GM23338 (cell line): ENCODE results near the gene MPIG6B. TPM values are rescaled to one million over a fixed set of nuclear protein-coding genes. Genes with fewer than 3 reads are reported as not detected.

Source experiments
- ATAC-seq: fragments of 200-7000 bp; cut with Tn5 transposase; 3 replicates; pipeline ENCODE4 v1.9.1; 2020
- DNase-seq: peaks from one replicate; pipeline ENCODE4 v3.0.0-alpha.2; 2015; ENCODE audit warnings: low spot score
- H2AFZ ChIP-seq: fragments of 200-600 bp; sonication (generic); 2 replicates; pipeline ENCODE4 v1.8.0; 2016; ENCODE audit warnings: antibody characterized with exemption, mild to moderate bottlenecking, moderate library complexity
- H3F3A ChIP-seq: fragments of 200-600 bp; sonication (generic); replicated peaks from 2 replicates; pipeline ENCODE4 v1.8.0; 2017; ENCODE audit warnings: antibody characterized with exemption, mixed run types, low read depth
- H3K27ac ChIP-seq: fragments of 200-600 bp; sonication (generic); 2 replicates; pipeline ENCODE4 v1.6.1; 2016; ENCODE audit warnings: low read depth
- H3K27me3 ChIP-seq: fragments of 200-600 bp; sonication (generic); 2 replicates; pipeline ENCODE4 v1.8.0; 2016; ENCODE audit warnings: mild to moderate bottlenecking, mixed run types, moderate library complexity; ENCODE audit not compliant: insufficient read depth
- H3K36me3 ChIP-seq: fragments of 200-600 bp; sonication (generic); 2 replicates; pipeline ENCODE4 v1.8.0; 2016; ENCODE audit warnings: mild to moderate bottlenecking; ENCODE audit not compliant: insufficient read depth
- H3K4me1 ChIP-seq: fragments of 200-600 bp; sonication (generic); 2 replicates; pipeline ENCODE4 v1.8.0; 2016; ENCODE audit warnings: mild to moderate bottlenecking, moderate library complexity; ENCODE audit not compliant: insufficient read depth
- H3K4me2 ChIP-seq: fragments of 200-600 bp; sonication (generic); 2 replicates; pipeline ENCODE4 v1.7.1; 2017; ENCODE audit warnings: mixed run types
- H3K4me3 ChIP-seq: fragments of 200-600 bp; sonication (generic); 2 replicates; pipeline ENCODE4 v1.6.1; 2016; ENCODE audit warnings: mixed run types
- H3K79me2 ChIP-seq: fragments of 200-600 bp; sonication (generic); replicated peaks from 2 replicates; pipeline ENCODE4 v1.8.0; 2017; ENCODE audit warnings: mild to moderate bottlenecking; ENCODE audit not compliant: insufficient read depth
- H3K9me2 ChIP-seq: fragments of 200-600 bp; sonication (generic); 2 replicates; pipeline ENCODE4 v1.8.0; 2017; ENCODE audit not compliant: insufficient read depth
- H4K20me1 ChIP-seq: fragments of 200-600 bp; sonication (generic); replicated peaks from 2 replicates; pipeline ENCODE4 v1.8.0; 2017; ENCODE audit warnings: mild to moderate bottlenecking; ENCODE audit not compliant: insufficient read depth
- H3K27ac Mint-ChIP-seq: 2 replicates; pipeline ENCODE4 v1.8.0; 2020; ENCODE audit warnings: inconsistent platforms, mild to moderate bottlenecking, moderate library complexity, mixed read lengths
- H3K27me3 Mint-ChIP-seq: 3 replicates; pipeline ENCODE4 v1.8.0; 2022; ENCODE audit warnings: low read depth, mild to moderate bottlenecking, moderate library complexity, mixed read lengths, inconsistent platforms; ENCODE audit not compliant: insufficient read depth, poor library complexity
- H3K36me3 Mint-ChIP-seq: 3 replicates; pipeline ENCODE4 v1.8.0; 2021; ENCODE audit warnings: low read depth, mild to moderate bottlenecking, inconsistent platforms, moderate library complexity, mixed read lengths
- H3K4me1 Mint-ChIP-seq: 3 replicates; pipeline ENCODE4 v1.8.0; 2020; ENCODE audit warnings: mild to moderate bottlenecking, inconsistent platforms, mixed read lengths
- H3K4me3 Mint-ChIP-seq: 3 replicates; pipeline ENCODE4 v1.8.0; 2021; ENCODE audit warnings: moderate library complexity, mild to moderate bottlenecking, inconsistent platforms, mixed read lengths
- H3K9me3 Mint-ChIP-seq: 3 replicates; pipeline ENCODE4 v1.8.0; 2020; ENCODE audit warnings: moderate library complexity, mild to moderate bottlenecking, inconsistent platforms, mixed read lengths
- CREB1 ChIP-seq: fragments of 250-450 bp; sonication (Bioruptor Pico); IDR thresholded peaks from 2 replicates; pipeline ENCODE4 v1.5.0; 2020; ENCODE audit warnings: low read depth, mild to moderate bottlenecking, moderate library complexity
- CTCF ChIP-seq, 2 experiments: fragments of 200-600 bp in 1 of 2; sonication (generic) in 1 of 2; conservative IDR thresholded peaks; 2 replicates each; pipeline versions ENCODE4 v1.5.1 to v1.6.1; 2016 to 2017; ENCODE audit warnings: antibody characterized with exemption in 2 of 2, low read depth in 2 of 2, mild to moderate bottlenecking in 2 of 2, moderate library complexity in 1 of 2
- ETS1 ChIP-seq: IDR thresholded peaks from 2 replicates; pipeline ENCODE4 v1.6.1; 2016; ENCODE audit warnings: antibody characterized with exemption
- EZH2 ChIP-seq: fragments of 200-600 bp; sonication (generic); IDR thresholded peaks from one replicate; pipeline ENCODE4 v1.8.0; 2017; ENCODE audit warnings: antibody characterized with exemption, mild to moderate bottlenecking, low read depth; ENCODE audit not compliant: unreplicated experiment
- EZH2phosphoT487 ChIP-seq: fragments of 200-600 bp; sonication (generic); IDR thresholded peaks from one replicate; pipeline ENCODE4 v1.8.1; 2018; ENCODE audit warnings: antibody characterized with exemption; ENCODE audit not compliant: unreplicated experiment
- JUNB ChIP-seq: IDR thresholded peaks from one replicate; pipeline ENCODE4 v1.6.1; 2016; ENCODE audit warnings: antibody characterized with exemption; ENCODE audit not compliant: unreplicated experiment
- NANOG ChIP-seq: IDR thresholded peaks from 2 replicates; pipeline ENCODE4 v1.6.1; 2016; ENCODE audit warnings: antibody characterized with exemption, borderline replicate concordance
- POLR2AphosphoS5 ChIP-seq: IDR thresholded peaks from 2 replicates; pipeline ENCODE4 v1.6.1; 2016; ENCODE audit warnings: antibody characterized with exemption, low read depth
- REST ChIP-seq: IDR thresholded peaks from one replicate; pipeline ENCODE4 v1.6.1; 2018; ENCODE audit warnings: antibody characterized with exemption; ENCODE audit not compliant: unreplicated experiment
- STAT1 ChIP-seq: IDR thresholded peaks from one replicate; pipeline ENCODE4 v1.6.1; 2016; ENCODE audit warnings: antibody characterized with exemption; ENCODE audit not compliant: unreplicated experiment
- ZNF114 ChIP-seq: fragments of 250-450 bp; sonication (Bioruptor Pico); IDR thresholded peaks from 2 replicates; pipeline ENCODE4 v1.5.0; 2020; ENCODE audit warnings: mild to moderate bottlenecking, moderate library complexity
- ZNF331 ChIP-seq: fragments of 250-450 bp; sonication (Bioruptor Pico); IDR thresholded peaks from 2 replicates; pipeline ENCODE4 v1.5.0; 2020; ENCODE audit warnings: low read depth, mild to moderate bottlenecking, moderate library complexity
- polyA plus RNA-seq: library from polyadenylated mRNA; unstranded; fragments of >200 nt; fragmentation: Nextera tagmentation; extraction: Ambion mirVana; gene quantifications from 2 replicates; pipeline ENCODE4 v1.2.1, GENCODE V29; 2016
- total RNA-seq: library from RNA; depleted of rRNA; stranded (reverse); fragments of >200 nt; shearing (Covaris generic); gene quantifications from 2 replicates; pipeline ENCODE4 v1.2.3, GENCODE V29; 2014

MPIG6B gene
- total and polyA plus RNA-seq, 2 experiments from 2014 or later: 0.13 TPM; not detected in 1

GRCh38 chr6:31701666-31702404 is 21.3 kb upstream of the MPIG6B start:
- peaks cover 5% of the 10 kb centered on the region; the same call in 1 of the 2 replicates for H3K4me1 ChIP-seq
- Mint-ChIP-seq H3K9me3 (no peaks in the 10 kb centered on the region), H3K36me3 (peaks cover 8% of the 10 kb centered on the region; the same call in 2 of the 3 replicates), H3K4me3 (peak overlapping the region; percentile 96), H3K4me1 (peaks cover 10% of the 10 kb centered on the region), H3K27me3 (peaks cover 6% of the 10 kb centered on the region), H3K27ac (peak overlapping the region; percentile 95)
- ATAC-seq: no peak
- H4K20me1 ChIP-seq: peaks cover 3% of the 10 kb centered on the region; the same call in 1 of the 2 replicates
- H2AFZ ChIP-seq: peak overlapping the region; percentile 80; the same call in 1 of the 2 replicates
- H3F3A ChIP-seq: peaks cover 3% of the 10 kb centered on the region; the same call in 1 of the 2 replicates
- DNase-seq: no peak
- H3K4me3 ChIP-seq: peak overlapping the region; percentile 80
- H3K79me2 ChIP-seq: peaks cover 14% of the 10 kb centered on the region
- no peak overlapping the region for H3K27ac ChIP-seq
- no peaks in the 10 kb centered on the region for H3K27me3 ChIP-seq
- TF ChIP-seq CREB1 (CRISPR knock-in tag): no peak
- H3K9me2 ChIP-seq: no peaks in the 10 kb centered on the region
- H3K4me2 ChIP-seq: peak overlapping the region; percentile 86
- no peaks in the 10 kb centered on the region for H3K36me3 ChIP-seq

- Histone ChIP-seq H2AFZ (peak overlapping the region; percentile 80), H3K4me1 (peaks cover 5% of the 10 kb centered on the region; the same call in 1 of the 2 replicates), H3K27ac (peak overlapping the region; percentile 89; the same call in 1 of the 2 replicates), H3K9me2 (no peaks in the 10 kb centered on the region), H3K36me3 (no peaks in the 10 kb centered on the region), H4K20me1 (peaks cover 3% of the 10 kb centered on the region; the same call in 1 of the 2 replicates), H3K79me2 (peaks cover 14% of the 10 kb centered on the region), H3K27me3 (no peaks in the 10 kb centered on the region), H3F3A (peaks cover 3% of the 10 kb centered on the region; the same call in 1 of the 2 replicates), H3K4me2 (peak overlapping the region; percentile 86), H3K4me3 (peak overlapping the region; percentile 80)
- H3K4me1 Mint-ChIP-seq: peaks cover 10% of the 10 kb centered on the region
- peaks cover 10% of the 10 kb centered on the region for H3K27me3 Mint-ChIP-seq
- ATAC-seq: peak; percentile 41
- no peak for DNase-seq
- H3K36me3 Mint-ChIP-seq: peaks cover 8% of the 10 kb centered on the region; the same call in 2 of the 3 replicates
- peak overlapping the region; percentile 96 for H3K4me3 Mint-ChIP-seq
- H3K9me3 Mint-ChIP-seq: no peaks in the 10 kb centered on the region
- H3K27ac Mint-ChIP-seq: peak overlapping the region; percentile 95
- TF ChIP-seq NANOG: no peak
- no peak for TF ChIP-seq CREB1 (CRISPR knock-in tag)
- TF ChIP-seq POLR2AphosphoS5: no peak
- no peak for TF ChIP-seq ZNF114 (CRISPR knock-in tag)
- TF ChIP-seq EZH2phosphoT487: no peak
- TF ChIP-seq CTCF (conservative IDR thresholded peaks at IDR 0.05; ENCODE audit: low read depth in 2 of 2): no peak
- TF ChIP-seq ETS1: no peak
- no peak for TF ChIP-seq EZH2
- TF ChIP-seq ZNF331: no peak
- TF ChIP-seq REST: no peak
- TF ChIP-seq JUNB: no peak
- no peak for TF ChIP-seq STAT1
Observed at GRCh38 chr6:31702405-31702818, 20.8 kb upstream of the MPIG6B start.
